Stimulated activated CD8-positive, alpha-beta memory T cell treated with anti-CD3 and anti-CD28 coated beads, Interleukin-4, amount 100 ng/mL, for 24 hours (primary cell): Measurements from ENCODE around the gene TENM4.

ENCODE experiments used
- DNase-seq: peaks from one replicate; pipeline ENCODE4 v3.0.0-alpha.2; 2020; ENCODE audit warnings: low read depth

Gene TENM4

DNA sequence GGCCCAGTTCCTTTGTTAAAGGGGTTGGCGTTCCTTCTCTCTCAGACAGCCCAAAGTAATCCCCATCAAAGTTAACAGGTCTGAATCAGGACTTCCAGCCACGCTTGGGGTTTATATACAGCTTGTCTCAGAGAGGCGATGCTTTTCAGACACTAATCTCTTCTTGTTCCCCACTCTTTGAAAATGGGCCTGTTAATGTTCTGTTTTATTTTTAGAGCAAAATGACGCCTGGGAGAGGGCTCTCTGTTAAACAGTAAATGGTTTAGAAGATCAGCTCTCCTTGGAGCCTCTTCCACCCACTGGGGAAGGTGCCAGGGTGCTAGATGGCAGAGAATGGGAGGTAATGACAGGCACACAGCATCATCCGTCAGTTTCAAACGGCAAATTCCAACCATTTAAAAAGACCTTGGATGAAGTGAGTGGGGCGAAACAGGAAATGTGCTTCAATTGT lies 630.2 kb downstream of the TENM4 start:
- no peak for DNase-seq

DNA sequence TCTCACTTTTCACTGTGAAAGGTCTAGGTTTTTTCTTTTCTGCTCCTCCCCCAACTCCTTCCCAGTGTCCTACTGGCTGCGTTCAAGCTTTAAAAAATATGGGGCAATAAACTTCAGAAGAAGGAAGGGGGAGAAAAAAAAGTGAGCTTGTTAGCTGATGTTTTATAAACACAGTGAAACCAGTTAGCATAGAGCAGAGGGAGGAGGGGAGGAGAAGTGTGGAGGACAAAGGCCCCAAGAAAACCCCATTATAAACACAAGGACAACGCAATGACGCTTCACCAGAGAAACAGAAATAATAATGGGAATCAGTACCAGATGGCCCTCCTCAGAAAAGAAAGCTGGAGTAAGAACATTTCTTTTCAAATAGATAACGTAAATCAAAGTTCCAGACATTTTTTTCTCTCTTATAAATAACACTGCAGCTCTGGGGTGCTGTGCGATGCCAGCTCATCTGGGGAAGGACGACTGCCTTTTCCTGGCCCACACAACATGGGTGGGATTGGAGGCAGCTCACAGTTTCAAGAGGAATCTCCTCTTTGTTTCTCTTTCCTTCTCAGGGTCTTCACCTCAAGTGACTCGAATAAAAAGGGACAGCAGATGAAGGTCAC lies 630.8 kb downstream of the TENM4 start:
- DNase-seq: no peak

DNA sequence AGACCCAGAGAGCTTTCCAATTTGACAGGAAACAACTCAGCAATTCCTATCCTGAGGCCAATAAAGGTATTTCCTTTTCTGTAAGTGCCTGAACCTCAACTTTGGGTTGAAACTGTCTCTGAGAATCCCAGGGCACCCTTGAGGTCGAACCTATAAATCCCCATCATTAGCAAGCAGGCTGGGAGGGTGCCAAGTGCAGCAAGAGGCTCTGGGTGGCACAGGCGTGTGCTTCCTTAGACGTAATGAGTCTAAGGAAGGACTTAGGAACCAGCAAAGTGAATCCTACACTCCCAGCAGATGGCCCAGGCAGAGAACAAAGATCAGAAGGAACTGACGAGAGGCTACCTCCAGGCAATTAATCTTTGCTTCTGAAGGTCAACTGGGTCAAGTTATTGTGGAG lies 631.9 kb downstream of the TENM4 start:
- no peak for DNase-seq

DNA sequence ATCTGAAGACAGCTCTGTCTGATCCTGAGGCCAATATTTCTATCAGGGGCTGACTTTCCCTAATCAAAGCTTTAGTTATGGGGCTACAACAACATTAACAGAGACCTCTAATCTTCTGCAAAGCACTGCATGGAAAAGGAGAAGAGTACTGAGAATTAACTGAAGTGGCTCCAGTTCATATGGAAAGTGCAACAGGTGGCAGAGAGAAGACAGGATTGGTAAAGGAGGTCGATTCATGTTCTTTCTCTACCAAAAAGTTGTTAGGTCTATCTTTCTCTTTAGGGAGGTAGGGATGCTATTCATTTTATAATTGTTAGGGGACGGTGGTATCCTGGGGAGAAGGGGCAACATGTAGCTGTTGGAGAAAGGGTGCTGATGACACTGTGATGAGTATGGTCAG lies 633.5 kb downstream of the TENM4 start:
- no peak for DNase-seq

DNA sequence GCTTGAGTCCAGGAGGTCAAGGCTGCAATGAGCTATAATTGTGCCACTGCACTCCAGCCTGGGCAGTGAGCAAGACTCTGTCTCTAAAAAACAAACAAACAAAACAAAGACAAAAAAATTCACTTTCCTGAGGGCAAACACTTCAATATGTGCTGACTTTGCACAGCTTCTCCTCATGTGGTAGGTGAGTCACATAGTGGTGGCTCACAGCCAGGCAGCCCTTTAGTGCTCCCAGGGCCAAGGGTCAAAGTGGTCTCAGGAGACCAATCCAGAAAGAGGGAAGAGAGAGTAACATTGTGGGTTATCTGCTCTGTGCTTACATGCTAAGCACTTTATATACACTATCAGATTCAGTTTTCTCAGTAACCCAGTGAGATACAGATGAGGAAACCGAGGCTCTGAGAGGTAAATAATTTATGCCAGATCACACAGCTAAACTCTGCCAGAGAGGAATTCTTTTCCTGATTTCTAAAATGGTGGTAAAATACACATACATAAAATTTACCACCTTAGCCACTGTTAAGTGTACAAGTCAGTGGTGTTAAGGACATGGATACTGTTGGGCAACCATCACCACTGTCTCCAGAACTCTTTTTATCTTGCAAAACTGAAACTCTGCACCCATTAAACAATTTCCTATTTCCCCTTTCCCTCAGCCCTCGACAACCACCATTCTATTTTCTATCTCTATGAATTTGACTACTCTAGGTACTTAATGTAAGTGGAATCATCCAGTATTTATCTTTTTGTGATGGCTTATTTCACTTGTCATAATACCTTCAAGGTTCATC lies 634.4 kb downstream of the TENM4 start:
- no peak for DNase-seq

DNA sequence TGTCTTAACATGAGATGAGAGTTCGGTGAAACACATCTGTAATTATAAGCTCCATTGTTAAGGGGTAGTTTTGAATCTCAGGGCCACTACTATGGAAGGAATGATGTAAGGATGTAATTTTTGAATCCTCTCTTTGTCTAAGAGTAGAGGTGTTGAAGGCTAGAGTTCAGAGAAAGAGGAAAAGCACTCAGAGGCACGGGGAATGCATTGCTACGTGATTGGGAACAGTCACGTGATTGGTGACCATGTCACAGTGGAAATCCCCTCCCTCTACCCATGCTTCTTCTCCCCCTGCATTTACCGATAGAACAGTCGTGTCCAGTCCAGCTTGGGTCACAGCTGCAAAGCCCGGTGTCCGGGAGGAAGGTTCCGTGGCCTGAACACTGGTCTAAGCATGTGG lies 635.8 kb downstream of the TENM4 start:
- DNase-seq: no peak

DNA sequence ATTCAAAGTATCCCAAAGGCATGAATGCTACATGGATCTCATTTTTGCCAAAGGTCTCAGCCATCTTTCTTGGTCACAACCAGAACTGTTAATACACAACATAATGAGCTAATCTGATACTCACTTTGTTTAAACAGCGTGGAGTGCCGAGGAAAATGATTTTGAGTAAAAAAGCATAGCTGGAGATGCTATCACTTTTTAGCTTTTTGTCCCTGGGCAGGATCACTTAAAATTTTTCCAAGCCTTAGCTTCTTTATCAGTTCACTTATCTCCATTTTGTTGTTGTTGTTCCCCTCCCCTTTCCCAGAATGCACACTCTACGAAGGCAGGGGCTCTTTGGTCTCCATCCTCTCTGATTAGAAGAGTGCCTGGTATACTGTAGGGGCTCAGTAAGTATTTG lies 636.8 kb downstream of the TENM4 start:
- DNase-seq: no peak

DNA sequence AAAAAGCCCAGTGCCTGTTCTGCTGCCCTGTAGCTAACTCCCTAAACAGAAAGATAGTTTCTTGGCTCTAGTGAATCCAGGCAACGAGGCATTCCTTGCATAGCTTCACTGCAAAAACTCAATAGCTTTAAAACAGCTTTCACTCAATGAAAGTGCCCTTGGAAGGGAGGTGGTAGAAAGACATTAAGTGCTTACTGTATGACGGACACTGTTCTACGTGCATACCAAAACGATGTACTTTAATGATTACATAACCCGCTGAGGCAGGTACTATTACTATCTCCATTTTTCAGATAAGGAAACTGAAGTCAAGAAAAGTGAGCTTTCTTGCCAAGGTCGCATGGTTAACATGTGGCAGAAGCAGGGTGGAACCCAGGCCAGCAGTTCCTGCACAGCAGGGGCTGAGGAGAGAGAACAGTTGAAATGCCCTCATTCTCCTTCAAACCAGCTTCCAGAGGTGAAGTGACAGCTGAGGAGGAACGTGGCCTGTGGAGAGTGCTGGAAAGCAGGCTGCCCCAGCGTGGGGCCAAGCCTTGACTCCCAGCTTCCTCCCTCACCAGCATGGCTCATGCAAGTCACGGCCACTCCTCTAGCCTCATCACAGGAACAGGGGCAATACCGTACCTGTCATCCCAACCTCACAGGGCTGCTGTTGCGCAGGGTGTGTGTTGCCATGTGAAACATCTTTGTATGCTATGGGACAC lies 638.6 kb downstream of the TENM4 start:
- no peak for DNase-seq

DNA sequence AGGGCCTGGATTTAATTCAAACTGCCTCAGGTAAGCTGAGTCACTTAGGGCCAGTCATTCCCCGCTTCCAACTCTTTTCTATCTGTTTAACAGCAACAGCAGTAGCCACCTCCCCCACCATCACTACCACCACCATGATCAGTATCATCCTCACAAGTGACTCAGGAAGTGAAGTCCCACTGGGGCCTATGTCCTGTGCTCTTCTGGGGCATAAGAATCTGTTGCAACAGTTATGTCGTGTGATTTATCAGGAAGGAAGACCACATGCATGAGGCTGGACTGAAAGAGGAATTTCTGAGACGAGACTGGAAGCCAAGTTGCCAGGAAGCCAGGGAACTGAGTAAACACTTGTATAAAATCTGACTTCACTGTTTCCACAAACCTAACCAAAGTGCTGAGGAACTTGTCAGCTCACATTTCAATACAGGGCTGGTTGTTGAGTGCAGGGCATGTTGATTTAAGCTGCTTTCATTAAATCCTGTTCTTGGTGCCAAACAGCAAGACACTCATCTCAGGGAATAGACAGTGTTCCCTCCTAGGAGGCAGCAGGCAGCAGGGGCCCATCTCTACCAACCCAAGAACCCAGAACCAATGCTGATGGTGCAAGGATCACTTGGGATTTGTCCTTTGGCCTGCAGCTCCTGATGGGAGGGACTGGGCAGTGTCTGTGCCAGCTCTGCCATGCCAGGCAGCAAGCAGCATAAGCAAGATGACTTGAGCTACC lies 639.5 kb downstream of the TENM4 start:
- no peak for DNase-seq

DNA sequence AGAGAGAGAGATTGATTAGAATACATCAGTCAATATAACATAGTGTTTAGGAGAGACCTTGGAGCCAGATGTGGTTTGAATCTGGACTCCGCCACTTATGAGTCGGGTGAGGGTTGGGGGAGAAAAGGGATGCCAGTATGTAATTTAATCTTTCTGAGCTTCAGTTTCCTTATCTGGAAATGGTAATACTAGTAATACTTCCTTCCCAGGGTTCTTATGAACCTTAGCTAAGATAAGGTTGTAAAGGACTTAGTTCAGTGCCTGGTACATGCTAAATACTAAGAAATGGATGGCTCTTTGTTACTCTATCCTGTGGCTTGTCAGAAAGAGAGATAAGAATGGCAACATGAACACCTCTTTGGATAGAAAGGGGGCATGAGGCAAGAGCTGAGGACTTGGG lies 640.1 kb downstream of the TENM4 start:
- DNase-seq: no peak

DNA sequence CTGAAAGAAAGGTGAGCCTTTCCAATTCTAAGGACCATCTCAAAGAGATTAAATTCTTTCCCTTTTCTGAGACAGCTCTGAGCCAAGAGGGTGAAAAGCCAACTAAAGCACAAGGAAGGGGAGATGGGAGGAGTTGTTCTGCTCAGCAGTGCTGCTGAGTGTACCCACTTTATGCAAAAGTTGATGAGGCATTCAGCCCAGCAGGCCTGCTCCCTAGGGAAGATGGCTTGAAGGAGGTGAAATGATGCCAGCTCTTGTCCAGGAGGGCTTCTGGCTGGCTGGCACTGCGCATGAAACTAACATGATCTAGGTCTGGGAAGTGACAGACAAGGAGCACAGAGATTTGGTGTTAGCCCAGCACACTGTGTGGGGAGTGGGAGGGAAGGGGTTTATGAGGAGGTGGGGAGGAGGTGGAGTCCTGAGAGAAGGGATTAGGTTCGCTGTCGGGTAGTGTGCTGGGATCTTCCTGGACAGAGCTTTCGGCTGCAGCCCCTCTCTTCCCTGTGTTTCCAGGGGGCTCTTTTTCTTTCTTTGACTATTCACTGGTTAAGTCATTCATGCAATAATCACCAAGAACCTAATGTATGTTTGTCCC lies 640.6 kb downstream of the TENM4 start:
- DNase-seq: no peak

DNA sequence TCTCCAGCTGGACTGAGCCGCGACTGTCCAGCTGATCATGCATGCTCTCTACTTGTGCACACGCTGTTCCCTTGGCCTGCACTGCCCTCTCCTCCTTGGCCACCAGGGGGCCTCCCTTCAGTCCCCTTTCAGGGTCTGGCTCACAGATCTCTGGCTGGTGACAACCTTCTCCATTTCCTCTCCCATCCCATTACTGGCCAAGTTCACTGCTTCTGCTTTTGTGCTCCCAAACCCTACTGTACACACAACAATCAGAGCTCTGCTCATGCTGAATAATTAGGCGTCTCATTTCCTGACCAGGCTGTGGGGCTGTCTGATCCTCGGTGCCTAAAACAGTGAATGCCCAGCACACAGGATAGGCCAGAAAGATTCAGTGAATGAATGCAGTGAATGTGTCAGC lies 642.2 kb downstream of the TENM4 start:
- DNase-seq: peak; percentile 14

DNA sequence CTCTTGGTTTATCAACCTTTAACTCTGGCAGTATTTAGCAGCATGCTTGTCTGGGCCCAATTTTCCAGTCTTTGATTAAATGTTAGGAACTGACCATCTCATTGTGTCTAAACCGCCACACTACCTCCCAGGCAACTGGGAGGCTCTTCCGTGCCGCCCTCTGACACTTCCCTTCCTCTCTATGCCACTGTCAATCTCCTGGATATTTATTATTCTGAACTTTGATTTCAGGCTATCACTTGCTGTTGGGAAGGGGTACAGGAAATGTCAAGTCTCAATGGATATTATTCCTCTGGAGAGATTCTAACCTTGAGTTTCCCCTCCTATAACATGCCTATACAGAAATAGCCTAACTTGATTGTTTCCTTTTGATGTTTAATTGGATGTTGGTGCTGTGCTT lies 643.3 kb downstream of the TENM4 start:
- no peak for DNase-seq

DNA sequence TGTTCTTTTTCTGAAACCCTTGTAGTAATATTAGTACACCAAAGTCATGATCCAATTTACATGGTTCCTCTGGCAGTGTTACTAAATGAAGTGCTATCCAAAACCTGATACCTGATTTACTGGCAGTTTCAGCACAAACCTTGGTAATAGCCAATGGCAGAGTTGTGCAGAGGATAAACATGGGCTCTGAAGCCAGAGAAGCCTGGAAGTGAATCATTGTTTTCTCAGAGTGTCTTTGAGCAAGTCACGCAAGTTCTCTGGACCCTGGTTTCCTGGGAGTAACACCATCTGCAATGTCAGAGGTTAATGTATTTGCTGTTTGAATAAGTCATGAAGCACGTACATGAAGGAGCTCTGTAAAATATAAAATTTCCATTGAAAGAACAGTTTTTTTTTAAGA lies 643.9 kb downstream of the TENM4 start:
- DNase-seq: no peak

DNA sequence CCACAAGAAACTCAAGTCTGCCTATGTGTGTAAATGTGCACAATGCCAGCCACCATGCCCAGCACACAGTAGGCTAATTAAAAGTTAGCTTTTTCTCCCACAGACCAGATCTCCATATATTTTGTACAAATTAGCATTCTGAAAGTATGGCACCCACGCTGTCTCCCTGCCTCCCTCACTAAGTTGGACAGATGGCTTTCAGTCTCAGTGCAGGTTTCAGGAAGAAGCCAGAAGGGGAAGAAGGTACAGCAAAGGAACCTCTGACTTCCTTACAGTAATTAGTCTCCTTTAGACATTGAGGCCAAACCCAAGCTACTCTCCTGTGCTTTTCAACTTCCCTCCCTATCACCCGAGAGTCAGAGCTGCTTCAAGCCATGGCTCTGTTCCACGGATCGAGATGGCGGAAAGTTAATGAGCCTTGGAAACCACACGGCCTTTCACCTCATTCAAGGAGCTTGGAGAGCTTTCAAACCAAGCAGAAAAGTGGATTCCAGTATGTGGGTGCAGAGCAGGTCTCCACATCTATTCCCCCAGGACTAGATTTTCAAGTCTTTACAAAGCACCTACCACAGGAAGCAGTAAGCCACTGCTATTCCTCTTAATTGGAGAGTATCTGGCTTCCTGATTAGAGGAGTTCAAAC lies 645.1 kb downstream of the TENM4 start:
- no peak for DNase-seq

DNA sequence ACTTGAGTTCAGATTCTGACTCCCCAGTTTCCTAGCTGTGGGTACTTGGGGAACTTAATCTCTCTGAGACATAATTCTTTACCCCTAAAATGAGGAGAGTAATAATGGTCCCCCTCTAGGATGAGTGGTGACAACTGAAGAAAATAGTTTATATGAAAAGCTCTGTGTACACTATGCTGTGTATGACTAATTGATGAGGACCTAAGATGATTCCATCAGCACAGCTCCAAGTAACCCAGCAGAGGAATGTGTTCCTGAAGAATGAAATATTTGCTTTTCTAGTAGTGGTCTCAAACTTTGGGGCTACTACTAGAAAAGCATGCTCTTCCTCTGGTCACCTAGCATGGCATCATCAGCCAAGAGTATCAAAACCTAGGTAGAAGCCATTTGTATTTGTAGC lies 648.9 kb downstream of the TENM4 start:
- no peak for DNase-seq

DNA sequence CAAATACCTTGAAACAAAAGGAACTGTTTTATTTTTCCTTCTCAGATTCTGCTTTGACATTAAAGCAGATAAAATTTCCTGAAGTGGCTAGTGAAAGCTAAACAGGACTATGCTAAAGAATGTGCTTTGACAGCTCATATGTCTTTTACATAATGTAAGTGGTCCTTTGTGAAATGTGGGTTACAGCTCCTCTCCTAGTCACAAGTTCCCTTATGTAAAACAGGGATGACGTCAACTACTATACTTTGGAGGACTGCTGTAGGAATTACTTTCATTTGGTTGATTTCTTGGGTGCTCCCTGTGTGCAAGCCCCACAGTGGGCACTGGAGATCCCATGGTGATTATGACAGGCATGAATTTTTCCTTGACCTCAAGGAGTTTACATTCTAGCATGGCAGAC lies 649.6 kb downstream of the TENM4 start:
- DNase-seq: no peak

DNA sequence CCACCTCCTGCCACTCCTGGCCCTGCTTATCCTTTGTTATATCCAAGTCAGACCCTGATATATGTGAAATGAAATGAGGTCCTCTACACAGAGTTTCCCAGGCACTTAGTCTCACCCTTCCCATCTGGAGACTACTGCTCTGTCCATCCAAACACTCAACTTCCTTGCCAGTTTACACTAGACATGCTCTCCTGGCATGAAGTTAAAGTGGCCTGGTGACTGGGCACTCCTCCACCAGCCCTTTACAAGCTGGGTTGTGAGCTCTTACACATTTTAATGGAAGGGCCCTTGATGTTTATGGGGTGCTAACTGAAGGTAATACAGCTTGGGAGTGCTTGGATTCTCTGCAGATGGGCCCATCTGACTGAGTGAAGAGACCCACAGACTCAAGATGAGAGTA lies 650.0 kb downstream of the TENM4 start:
- no peak for DNase-seq

DNA sequence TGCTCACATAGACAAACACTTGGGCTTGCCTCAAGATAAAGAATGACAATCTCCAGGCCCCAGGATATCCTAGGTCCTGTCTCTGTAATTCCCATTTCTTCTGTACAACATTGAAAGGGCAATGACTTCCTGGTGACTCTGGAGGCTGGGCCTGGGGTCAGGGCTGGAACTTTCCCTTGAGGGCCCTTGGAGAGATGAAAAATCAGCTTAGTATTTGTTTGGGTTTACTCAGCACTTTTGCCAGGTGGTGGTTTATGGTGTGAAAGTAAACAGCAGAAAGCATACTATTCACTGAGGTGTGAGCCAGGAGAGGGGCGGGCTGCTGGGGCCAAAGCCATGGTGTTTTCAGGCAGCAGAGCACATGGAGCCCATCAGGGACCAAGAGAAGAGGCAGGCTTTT lies 651.5 kb downstream of the TENM4 start:
- DNase-seq: no peak

DNA sequence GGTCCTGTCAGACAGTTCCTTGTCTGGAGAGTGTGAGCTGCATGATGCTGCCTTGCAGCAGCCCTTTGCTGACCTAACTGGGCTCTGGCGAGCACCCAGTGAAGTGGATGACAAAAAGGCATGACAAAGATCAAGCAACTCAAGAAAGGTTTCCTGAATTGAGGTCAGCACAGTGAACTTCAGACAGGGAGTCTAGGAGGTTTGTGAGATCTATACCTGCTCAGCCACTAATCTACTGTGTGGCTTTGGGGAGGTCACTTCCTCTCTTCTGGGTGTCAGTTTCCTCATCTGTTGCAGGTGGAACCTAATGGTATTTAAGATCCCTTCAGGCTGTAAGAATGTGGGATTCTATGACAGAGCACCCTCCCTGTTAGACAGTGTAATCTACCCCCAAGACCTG lies 652.3 kb downstream of the TENM4 start:
- no peak for DNase-seq

DNA sequence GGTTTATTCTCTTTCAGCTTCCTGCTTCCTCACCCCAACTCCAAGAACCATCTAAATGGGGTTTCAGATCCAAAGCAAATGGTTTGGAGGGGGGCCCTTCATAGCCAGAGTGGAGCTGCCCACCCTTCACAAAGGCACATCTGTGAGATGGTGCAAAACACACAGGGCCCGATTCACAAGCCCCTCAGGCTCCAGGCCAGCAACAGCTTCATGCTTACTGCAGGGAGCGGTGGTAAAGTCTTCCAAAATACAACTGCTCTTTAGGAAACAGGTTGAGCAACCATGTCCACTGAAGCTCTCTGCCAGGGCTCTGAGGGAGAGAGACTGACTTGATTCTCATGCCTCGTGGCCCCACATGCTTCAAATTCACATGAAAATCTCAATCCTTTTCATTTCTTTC lies 653.1 kb downstream of the TENM4 start:
- no peak for DNase-seq

DNA sequence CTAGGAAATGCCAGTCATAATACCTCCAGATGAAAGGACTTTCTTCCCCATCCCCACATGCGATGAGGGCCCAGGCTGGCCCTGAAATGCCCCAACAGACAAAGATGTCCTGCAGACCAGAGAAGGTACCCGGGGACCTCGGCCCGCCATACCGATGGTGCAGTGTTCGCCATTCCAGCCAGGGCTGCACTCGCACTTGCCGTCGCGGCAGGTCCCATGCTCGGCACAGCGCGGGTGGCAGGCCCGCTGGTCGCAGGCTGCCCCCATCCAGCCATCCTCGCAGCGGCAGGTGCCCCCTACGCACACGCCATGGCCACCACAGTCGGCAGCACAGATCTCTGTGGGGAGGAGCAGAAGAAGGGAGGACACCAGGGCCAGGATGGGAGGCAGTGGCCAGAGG lies 654.1 kb downstream of the TENM4 start:
- DNase-seq: no peak
